Frontal cortex (tissue), 4 donors: ENCODE measurements around the gene GPBP1L1. TPM values are rescaled to one million over a fixed set of nuclear protein-coding genes. Genes with fewer than 3 reads are reported as not detected.
"Not testable (repeated sequence)": the region's sequence is repeated elsewhere in the genome, so short reads cannot be mapped to it uniquely, and the experiment has no call there.

Experiments used
- DNase-seq, 2 donors: peaks; one replicate each; pipeline ENCODE4 v3.0.0; 2012; ENCODE audit warnings: low spot score in 2 of 2
- FAIRE-seq: peaks from 2 replicates; lab custom pipeline; 2012; peaks lifted over from hg19 to GRCh38; lab: Jason Lieb, UNC
- total RNA-seq: library from RNA; depleted of rRNA; stranded (reverse); fragments of >200 nt; gene quantifications from one replicate; pipeline ENCODE4 v1.2.3, GENCODE V29; 2014
- donor health status: control.
- donor health status: control.
- donor health status: control.

The GPBP1L1 gene
- total RNA-seq, 1 donor from 2014 or later, result 58.7 TPM

DNA sequence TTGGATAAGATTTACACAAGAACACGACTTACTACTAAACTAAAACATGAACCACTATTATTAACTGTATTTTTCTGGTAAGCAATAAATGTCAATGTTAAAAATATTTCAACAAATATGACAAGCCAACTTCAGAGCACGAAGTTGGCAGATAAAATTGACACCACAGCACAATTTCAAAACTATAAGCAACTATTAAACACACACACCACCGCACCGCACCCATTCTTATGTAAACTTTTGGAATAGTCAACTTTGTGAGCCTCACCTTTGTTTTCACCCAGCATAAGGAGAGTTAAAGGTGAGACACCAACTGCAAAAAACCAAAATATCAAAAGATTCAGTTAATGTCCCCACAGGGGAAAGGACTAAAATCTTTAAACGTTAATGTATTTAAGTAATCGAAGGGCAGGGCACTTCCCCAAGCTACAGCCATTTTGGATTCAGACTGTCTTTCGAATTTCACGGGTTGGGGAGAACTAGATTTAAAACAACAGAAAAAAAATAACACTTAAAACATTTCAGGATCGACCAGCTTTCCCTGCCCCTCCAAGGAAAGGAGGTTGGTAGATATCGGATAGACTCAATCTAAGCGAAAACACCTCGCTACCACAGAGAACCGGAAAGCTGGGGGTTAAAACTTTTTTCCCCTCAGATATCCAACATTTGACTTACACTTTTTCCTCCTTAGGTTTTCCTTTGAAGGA, 872 bp downstream of the GPBP1L1 start:
- no peak for FAIRE-seq
- peak in 1 of 2 donors; percentile 15 for DNase-seq

DNA sequence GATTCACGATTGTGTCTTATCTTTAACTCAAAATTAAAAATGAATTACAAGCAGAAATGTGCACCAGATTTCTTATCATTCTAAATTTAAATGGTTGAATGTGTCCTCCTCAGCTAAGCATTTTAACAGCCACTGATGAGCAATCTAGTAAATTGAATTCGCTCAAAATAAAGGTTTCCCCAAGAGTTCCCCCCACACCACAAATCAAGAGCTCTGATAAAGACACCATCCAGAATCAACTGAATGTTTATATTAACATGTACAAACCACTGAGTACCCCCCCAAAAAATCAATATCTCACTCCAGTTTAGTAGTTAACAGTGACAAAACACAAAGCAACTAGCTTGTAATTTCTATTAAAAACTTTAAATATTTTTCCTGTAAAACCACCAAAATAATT, 1.9 kb downstream of the GPBP1L1 start:
- DNase-seq, result no peak
- no peak for FAIRE-seq

DNA sequence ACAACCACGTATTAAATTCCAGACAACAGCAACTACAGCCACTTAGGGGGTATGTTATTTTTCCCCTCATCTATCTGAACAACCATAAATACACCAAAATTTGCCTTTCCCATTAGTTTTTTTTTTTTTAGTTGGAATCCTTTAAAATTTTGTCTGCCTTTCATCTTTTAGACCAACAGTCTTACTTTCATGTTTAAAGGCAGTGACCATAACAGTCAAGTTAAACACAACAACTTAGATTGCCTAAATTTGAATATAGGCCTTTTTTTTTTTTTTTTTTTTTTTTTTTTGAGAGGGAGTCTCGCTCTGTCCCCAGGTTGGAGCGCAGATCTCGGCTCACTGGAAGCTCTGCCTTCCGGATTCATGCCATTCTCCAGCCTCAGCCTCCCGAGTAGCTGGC, 3.4 kb downstream of the GPBP1L1 start:
- DNase-seq, result no peak

DNA sequence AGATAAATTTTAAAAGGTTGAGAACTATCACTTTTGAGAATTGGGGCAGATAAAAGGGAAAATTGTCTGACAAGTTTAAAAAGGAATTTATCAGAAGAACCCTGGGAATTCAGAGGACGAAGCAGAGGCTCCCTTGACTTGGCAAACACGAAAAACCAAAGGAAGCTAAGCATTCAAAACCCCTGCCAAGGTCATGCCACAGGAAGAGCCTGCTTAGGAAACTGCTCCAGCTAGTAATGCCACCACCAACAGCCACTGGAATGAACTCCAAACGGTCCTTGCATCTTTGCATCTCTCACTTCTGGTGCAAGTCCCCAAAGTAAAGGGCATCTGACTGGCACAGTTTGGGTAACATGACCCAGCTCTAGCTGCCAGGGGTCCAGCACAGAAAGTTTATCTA, 7.2 kb downstream of the GPBP1L1 start:
- DNase-seq, result no peak
- no peak for FAIRE-seq

More for the DNA sequence above, 3.4 kb downstream of the GPBP1L1 start:
- FAIRE-seq, result no peak

DNA sequence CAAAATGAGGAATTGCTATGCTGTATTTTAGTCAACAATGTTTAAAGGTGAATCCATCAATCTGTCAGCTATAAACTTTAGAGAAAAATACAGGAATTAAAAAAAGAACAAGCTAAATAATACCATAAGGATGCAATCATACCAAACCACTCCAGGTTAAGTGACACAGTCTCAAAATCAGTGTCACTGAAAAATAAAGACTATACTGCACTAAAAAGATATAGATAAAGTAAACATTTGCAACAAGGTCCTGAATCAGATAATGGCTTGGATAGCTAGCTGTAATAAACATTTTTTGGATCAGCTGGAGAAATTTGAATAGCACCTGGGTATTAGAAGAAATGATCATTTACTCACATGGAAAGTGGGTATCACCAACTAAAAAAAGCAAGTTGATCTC, 7.8 kb downstream of the GPBP1L1 start:
- DNase-seq (no peak), FAIRE-seq (no peak)

DNA sequence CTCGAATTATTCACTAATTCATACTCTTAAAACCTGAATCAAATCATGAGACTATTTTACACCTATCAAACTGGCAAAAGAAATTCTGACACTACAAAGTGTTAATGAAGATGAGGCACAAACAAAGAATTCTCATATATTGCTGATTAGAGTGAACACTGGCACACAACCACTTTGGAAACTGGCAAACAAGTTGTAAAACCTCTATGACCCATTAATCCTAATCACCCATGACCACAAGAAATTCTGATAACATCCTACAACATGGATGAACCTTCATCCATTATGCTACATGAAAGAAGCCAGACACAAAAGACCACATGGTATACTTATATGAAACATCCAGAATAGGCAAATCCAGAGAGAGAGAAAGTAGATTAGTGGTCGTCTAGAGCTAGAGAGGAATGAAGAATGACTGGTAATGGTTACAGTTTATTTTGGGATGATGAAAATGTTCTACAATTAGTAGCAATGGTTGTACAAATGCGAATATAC, 8.5 kb downstream of the GPBP1L1 start:
- FAIRE-seq (no peak), DNase-seq (no peak)

DNA sequence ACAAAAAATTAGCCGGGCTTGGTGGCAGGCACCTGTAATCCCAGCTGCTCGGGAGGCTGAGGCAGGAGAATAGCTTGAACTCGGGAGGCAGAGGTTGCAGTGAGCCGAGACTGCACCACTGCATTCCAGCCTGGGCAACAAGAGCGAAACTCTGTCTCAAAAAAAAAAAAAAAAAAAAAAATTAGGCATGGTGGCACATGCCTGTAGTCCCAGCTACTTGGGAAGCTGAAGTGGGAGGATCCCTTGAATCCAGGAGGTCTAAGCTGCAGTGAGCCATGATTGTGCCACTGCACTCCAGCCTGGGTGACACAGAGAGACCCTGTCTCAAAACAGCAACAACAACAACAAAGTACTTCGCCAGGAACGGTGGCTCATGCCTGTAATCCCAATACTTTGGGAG, 9.8 kb downstream of the GPBP1L1 start:
- not testable (repeated sequence) for FAIRE-seq, DNase-seq

DNA sequence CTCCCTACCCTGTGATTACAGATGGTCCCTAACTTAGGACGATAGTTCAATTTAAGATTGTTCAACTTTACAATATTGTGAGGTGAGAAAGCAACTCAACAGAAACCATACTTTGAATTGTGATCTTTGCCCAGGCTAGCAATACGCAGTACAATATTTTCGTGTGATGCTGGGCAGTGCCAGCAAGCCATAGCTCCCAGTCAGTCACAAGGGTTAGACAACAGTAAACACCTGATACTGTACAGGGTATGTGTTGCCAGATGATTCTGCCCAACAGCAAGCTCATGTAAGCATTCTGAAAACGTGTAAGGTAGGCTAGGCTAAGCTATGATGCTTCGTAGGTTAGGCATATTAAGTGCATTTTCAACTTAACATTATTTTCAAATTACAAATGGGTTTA, 11.9 kb downstream of the GPBP1L1 start:
- no peak for DNase-seq
- no peak for FAIRE-seq

DNA sequence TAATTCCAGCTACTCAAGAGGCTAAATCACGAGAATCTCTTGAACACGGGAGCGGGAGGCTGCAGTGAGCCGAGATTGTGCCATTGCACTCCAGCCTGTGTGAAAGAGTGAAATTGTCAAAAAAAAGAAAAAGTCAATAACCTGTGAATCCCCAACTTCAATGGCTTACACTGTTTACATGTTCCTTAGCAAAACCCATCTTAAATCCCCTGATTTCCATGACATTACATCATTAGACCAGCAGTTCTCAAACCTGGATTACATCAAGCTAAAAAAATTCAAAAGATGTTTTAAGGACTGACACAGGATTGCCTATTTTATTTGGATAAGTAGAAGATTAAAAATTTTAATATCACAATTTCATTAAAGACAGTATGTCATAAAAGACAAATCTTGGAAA, 12.4 kb downstream of the GPBP1L1 start:
- FAIRE-seq (no peak), DNase-seq (no peak)

DNA sequence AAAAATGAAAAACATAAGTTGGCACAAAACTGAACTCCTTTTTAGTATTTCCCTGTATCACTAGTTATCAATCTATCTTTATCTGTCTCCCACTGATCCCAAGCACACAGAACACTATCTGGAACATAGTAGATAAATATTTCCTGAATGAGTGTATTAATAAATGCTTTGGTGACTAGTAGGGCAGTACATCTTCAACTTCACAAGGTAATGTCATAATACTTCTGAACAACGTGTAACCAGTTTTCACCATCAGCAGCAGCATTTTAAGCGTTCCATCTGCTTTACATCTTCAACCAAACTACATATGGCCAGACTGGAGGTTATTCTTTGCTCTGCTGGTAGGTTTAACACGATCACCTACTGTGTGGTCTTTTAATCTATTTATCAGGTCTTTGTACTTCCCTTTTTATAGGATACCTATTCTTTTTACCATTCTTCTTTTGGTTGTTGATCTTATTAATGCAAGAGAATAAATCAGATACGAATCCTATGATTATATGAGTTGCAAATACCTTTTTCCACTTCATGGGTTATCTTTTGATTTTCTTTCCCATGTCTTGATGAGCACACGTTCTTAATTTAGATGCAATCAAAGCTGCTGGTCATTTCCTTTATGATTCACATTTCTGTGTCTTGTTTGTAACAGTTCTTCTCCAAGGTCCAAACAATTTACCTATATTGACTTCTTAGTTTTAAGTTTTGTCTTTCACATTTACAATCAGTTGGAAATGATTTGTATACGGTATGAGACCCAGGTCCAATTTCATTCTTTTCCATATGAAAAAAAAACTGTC, 16.3 kb downstream of the GPBP1L1 start:
- FAIRE-seq (no peak), DNase-seq (no peak)

DNA sequence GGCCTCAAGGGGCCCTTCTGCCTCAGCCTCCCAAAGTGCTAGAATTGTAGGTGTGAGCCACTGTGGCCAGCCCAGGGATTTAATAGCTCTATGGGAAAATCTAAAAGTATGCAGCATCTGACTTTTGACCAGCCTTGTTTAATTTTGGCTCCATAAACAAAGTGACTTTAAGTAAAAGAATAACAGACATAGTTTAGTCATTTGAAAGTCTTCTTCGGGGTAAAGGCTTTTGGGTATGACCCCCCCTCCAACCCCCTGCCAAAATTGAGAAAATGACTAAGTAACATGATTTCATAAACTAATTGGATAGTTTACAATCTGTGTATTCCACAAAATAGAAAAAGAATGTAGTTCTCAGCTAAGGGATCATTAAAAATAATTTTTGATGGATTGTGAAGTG, 17.0 kb downstream of the GPBP1L1 start:
- no peak for FAIRE-seq

DNA sequence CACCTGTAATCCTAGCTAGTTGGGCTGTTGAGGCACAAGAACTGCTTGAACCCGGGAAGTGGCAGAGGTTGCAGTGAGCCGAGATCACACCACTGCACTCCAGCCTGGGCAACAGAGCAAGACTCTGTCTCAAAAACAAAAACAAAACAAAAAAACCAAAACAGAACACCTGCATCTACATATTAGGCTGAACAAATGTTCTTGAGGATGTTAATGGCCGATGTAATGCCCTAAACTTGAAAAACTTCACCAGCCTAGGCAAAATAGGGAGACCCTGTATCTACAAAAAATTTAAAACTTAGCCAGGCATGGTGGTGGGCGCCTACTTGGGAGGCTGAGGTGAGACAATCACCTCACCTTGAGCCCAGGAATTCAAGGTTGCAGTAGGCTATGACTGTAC, 17.8 kb downstream of the GPBP1L1 start:
- FAIRE-seq (no peak), DNase-seq (no peak)

More for the DNA sequence above, 17.0 kb downstream of the GPBP1L1 start:
- no peak for DNase-seq

DNA sequence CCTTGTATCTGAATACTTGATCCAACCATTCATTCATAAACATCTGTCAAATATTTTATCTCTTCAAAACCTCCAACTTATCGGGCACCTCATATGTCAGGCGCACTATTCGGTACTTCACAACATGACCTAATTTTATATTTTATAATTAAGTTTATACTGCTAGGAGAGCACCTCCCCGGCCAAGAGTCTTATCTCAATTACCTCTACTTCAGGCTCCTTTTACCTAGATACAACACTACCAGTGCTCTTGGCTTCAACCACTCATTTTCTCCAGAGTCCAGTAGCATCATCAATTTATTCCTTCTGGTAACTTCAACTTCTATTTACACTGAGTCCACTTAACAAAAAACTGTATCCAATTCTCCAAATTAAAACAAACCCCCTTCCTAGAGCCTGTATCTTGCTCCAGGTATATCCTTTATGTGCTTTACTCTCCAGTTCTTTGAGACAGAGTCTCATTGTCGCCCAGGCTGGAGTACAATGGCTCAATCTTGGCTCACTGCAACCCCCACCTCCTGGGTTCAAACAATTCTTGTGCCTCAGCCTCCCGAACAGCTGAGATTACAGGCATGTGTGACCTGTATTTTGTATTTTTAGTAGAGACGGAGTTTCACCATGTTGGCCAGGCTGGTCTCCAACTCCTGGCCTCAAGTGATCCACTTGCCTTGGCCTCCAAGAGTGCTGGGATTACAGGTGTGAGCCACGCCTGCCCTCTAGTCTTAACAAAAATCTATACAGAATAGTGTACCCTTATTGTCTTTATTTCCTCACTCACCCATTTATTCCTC, 18.8 kb downstream of the GPBP1L1 start:
- DNase-seq (no peak), FAIRE-seq (no peak)

DNA sequence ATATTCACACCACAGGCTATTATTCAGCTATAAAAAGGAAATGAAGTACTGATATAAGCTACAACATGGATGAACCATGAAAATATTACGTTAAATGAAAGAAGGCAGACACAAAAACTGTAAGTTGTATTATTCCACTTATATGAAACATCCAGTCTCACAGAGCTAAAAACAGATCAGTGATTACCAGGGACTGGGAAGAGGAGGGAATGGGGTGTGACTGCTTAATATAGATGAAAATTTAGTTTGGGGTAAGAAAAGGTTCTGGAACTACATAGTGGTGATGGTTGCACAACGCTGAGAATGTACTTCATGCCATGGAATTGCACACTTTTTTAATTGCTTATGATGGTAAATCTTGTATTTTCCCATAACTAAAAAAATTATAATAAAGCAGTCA, 19.5 kb downstream of the GPBP1L1 start:
- no peak for DNase-seq
- FAIRE-seq, result no peak

DNA sequence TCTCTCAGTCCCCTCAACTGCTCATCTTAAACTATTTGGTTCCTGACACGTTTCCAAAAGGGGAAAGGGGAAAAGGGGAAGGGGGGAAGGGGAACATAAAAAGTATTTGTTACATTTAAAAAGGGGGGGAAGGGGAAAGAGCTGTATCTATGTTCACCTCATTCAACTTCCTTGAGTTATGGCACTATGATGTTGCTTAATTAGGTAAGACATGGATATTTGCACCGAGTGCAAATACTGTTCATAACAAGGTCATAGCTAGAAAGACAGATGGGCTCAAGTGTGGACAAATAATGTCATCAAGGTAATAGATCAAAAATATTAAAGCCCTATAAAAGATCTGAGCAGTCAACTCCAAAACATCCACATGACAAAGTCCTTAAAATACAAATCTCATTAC, 26.0 kb downstream of the GPBP1L1 start:
- no peak for DNase-seq
- FAIRE-seq, result no peak

DNA sequence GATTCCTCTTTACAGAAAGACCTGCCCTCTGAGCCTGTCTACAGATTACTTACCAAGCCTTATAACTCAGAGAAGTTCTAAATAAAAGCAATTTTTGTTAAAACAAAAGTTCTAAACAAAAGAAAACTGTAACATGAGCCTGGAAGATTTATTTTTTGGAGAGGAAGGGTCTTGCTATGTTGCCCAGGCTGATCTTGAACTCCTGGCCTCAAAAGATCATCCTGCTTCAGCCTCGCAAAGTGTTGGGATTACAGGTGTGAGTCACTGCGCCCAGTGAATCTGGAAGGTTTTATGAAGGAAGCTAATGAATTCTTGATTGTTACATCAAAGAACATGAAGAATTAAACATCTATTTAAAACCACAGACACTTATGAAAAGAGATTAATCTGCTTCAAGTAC, 27.1 kb downstream of the GPBP1L1 start:
- FAIRE-seq, result no peak
- DNase-seq, result no peak

DNA sequence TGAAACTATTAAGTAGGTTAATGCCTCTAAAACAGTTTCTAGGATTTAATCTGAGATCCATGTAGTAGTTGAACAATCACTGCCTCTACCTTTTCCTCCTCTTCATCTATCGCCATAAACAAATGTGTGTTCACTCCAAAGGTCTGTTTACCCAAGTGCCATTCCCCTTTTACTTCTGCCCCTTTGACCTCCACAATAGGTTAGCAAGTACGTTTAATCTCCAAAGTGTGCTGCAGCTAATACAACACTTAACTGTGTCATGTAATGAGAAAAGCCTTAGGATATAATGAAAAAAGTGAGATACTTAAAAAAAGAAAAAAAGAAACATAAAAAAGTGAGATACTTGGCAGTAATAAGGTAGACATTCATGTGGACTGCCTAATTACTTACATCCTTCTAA, 28.2 kb downstream of the GPBP1L1 start:
- no peak for DNase-seq
- FAIRE-seq, result no peak

DNA sequence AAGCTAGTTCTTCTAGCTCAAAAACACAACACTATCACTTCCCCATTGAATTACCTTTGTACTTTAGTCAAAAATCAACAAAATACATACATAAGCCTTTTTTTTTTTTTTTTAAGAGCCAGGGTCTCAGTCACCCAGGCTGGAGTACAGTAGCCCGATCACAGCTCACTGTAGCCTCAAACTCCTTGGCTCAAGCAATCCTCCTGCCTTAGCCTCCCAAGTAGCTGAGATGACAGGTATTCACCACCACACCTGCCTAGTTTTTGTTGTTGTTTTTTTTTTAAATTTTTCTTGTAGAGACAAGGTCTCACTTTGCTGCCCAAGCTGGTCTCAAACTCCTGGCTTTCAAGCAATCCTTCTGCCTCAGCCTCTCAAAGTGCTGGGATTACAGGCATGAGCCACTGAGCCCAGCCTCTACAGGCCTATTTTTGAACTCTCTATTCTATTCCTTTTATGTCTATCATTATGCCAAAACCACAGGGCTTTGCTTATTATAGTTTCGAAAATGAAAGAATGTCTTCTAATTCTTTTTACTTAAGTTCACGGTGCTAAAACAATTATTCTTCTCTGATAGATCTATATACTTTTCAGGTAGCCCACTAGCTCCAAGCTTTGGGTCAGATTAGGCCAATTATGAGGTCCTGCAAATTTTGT, 29.6 kb downstream of the GPBP1L1 start:
- DNase-seq (no peak), FAIRE-seq (no peak)

DNA sequence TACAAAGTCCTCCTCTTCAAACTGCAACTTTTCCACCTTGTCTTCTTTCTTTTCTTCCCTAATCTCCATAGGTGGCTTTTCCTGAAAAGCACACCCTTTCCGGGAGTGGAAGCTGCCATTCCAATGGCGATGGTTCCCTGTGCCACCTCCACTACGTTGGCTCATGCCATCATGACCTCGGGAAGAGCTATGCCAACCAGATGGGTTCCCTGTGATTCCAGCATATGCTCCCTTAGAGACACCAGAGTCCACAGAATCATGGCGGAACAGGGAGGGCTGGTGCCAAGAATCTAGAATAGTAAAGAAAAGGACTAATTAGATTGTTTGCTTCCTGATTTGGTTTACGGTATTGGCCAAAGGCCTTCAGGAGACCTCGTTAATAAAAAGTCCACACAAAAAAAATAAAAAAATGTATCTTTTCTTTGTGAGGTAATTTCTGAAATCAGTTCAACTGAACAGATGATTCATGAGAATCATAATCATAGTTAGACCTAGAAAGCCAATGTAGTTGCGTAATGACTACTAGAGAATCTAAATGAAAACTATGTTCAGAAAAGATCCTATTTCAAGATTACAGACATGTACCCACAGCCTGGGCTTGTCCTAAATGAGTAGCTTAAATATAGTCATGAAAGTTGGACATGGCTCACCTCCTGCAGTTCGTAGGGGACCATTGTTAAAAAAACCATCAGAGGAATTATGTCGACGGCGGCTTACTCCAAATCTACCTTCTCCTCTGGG, 31.6 kb downstream of the GPBP1L1 start:
- DNase-seq (no peak), FAIRE-seq (no peak)
